GM19395 (cell line): ENCODE measurements around the gene RPL9.
"Not testable (repeated sequence)": the region's sequence is repeated elsewhere in the genome, so short reads cannot be mapped to it uniquely, and the experiment has no call there.

ENCODE experiments used
- ATAC-seq: cut with Tn5 transposase; IDR thresholded peaks from one replicate; pipeline ENCODE4 v1.9.1; 2021; ENCODE audit warnings: mild to moderate bottlenecking, moderate library complexity; ENCODE audit not compliant: unreplicated experiment

Gene RPL9

DNA sequence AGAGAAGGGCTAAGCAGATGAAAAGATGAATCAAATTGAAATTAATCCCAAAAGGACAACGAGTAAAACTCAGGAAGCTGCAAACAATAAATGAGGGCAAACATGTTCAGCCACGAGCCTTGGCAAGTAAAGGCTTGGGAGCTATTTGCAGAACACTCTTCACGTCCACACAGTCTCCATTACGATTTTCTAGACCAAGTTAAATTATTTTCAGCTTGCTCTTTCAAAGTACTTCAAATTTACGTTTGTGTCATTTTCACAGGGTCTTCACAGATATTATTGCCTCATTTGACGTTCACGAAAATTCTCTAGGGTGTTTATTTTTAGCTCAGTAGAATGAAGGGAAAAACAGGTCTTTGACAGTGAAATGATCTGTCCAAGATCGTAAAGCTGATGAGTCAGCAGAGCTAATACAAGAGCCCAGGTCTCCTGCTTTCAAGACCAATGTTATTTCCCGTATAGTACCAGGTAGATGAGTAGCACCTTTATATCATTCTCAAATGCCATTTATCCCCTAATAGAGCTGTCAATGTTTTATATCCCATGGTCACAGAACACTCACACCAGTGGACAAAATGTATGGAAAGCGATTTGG, 31.1 kb downstream of the RPL9 start:
- ATAC-seq, result no peak

DNA sequence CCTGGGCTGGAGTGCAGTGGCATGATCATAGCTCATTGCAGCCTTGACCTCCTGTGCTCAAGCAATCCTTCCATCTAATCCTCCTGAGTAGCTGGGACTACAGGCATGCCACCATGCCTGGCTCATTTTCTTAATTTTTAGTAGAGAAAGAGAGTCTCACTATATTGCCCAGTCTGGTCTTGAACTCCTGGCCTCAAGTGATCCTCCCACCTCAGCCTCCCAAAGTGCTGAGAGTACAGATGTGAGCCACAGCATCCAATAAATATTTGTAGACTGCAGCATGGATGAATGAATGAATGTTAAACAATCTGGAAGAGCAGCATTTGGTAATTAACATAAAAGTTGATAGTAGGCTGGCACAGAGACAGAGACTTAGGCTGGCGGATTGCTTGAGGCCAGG, 32.0 kb downstream of the RPL9 start:
- ATAC-seq, result no peak

DNA sequence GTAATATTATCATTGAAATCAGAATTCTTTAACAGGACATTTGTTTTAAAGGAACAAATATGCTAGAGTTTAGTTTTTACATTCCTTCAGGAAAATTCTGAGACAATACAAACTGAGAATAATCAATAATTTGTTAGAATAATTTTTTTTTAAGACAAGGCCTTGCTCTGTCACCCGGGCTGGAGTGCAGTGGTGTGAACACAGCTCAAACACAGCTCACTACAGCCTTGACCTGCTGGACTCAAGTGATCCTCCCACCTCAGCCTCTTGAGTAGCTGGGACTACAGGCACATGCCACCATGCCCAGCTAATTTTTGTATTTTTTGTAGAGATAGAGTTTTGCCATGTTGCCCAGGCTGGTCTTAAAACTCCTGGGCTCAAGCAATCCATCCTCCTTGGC, 33.4 kb downstream of the RPL9 start:
- ATAC-seq, result not testable (repeated sequence)

DNA sequence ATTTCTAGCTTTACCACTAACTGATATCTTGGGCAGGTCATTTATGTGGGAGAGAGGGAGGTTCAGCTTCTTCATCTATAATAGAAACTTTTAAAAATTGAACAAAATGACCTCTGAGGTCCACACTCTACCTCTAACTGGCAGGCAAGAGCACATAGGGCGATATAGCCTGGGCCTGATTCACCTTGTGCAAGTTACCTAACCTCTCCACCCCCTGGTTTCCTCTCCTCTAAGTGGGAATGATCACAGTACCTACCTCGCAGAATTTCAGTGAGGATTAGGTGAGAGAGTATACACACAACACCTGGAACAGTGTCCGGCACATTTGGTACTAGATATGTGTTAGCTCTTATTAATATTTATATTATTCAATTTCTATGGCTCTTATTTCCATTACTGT, 36.5 kb downstream of the RPL9 start:
- ATAC-seq, result no peak

DNA sequence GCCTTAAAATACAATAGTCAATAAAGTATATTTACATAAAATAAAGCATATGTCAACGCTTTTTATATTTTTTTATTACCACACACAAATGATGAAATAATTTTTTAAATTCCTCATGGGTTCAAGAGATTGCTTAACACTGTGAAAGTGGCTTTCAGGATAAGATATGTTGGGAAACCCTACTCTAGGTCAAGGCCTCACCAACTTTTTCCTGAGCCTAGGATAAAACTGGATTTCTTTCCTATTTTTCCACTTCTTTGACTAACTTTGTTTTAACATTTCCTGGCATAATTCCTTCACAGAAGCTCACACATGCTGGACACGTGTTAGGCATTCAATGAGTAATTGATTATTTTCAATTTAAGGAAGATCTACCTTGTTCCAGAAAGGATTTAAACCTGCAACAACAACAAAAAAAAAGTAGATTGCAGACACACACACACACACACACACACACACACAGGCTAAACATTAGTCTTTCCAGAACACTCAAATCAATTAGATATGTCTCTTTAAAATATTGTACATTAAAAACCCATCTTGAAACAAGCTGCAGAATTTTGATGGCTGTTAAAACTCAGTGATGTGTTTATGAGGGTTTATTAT, 42.9 kb downstream of the RPL9 start:
- ATAC-seq, result no peak

DNA sequence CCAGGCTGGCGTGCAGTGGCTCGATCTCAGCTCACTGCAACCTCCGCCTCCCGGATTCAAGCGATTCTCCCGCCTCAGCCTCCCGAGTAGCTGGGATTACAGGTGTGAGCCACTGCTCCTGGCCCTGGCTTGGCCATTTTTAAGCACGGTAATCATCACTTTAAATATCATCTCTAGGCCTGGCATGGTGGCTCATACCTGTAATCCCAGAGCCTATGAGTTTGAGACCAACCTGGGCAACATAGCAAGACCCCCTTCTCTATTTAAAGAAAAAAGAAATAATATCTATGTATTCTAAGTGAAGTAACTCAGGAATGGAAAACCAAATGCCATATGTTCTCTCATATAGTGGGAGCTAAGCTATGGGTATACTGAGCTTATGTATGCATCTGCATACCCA, 47.2 kb downstream of the RPL9 start:
- not testable (repeated sequence) for ATAC-seq

DNA sequence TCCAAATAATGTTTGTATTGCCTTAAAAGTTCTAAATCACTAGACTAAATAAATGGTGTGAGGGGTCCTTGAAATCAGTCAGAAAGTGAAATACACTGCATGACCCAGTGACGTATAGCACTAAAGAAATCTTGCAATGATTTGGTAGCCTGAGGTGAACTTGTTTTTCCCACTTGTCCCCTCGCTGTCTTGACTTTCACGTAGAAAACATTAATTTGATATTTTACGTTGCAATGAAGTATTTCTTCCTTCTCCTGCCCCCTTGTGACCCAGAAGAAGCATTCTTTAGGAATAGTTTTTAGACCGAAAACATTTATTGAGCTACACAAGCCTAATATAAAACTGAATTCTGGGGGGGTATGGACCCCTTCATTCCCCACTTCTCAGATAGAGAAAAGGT, 48.3 kb downstream of the RPL9 start:
- no peak for ATAC-seq

DNA sequence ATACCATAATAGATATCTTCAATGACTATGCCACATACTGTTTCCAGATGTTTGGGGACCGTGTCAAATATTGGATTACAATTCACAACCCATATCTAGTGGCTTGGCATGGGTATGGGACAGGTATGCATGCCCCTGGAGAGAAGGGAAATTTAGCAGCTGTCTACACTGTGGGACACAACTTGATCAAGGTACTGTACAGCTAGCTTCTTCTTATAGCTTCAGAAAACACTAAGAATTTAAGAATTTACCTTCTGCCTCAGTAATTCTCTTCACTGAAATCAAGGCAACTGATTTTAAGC, 51.2 kb downstream of the RPL9 start:
- no peak for ATAC-seq

DNA sequence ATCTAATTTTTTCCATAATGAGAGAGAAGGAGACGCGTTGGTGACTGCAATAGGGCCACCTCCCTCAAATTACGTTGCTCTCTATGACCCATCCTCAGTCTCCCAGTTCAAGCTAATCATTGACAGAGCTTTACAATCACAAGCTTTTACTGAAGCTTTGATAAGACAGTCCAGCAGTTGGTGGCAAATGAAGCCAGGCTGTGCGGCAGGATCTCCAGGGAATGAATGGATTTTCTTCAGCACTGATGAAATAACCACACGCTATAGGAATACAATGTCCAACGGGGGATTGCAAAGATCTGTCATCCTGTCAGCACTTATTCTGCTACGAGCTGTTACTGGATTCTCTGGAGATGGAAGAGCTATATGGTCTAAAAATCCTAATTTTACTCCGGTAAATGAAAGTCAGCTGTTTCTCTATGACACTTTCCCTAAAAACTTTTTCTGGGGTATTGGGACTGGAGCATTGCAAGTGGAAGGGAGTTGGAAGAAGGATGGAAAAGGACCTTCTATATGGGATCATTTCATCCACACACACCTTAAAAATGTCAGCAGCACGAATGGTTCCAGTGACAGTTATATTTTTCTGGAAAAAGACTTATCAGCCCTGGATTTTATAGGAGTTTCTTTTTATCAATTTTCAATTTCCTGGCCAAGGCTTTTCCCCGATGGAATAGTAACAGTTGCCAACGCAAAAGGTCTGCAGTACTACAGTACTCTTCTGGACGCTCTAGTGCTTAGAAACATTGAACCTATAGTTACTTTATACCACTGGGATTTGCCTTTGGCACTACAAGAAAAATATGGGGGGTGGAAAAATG, 51.7 kb downstream of the RPL9 start, which contains the start of gene KLB:
TSS of gene KLB (plus strand) at position 168 of the 821 bp plus-strand sequence. CDS start at position 188, 20 bp downstream.
- ATAC-seq, result no peak
